ENCODE results near the gene EIF1B. TPM values are rescaled to one million over a fixed set of nuclear protein-coding genes. Genes with fewer than 3 reads are reported as not detected.

Gene EIF1B
- total and polyA plus RNA-seq, 2 of the 13 experiments (the other 11 are each of a cell fraction or from before 2014, with no cell fraction given) = 12.7 to 29.1 TPM

DNA sequence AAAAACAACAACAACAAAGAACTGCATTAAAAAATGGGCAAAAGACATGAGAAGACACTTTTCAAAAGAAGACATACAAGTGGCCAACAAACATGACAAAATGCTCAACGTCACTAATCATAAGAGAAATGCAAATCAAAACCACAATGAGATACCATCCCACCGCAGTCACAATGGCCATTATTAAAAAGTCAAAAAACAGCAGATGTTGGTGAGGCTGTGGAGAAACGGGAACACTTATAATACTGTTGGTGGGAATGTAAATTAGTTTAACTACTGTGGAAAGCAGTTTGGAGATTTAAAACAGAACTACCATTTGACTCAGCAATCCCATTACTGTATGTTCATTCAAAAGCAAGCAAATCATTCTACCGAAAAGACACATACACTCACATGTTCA is 15.1 kb downstream of the EIF1B start:
- Histone ChIP-seq H4K20me1 (ENCODE audit: insufficient read depth, low read length) (no peaks in the 10 kb centered on the region), H3K36me3 (replicated peaks in 1 of 2; ENCODE audit: control insufficient read depth in 1 of 2, insufficient read depth in 2 of 2, low read length in 2 of 2) (no peaks in the 10 kb centered on the region), H3K4me1 (ENCODE audit: insufficient read depth, low read length) (peaks cover 10% of the 10 kb centered on the region; the same call in 1 of the 2 replicates), H3K9ac (ENCODE audit: insufficient read depth, low read depth, low read length) (no peak overlapping the region), H3K27me3 (ENCODE audit: control insufficient read depth in 1 of 2, insufficient read depth in 2 of 2, low read length in 2 of 2) (no peaks in the 10 kb centered on the region; a peak in 1 of 5 replicates), H3K9me3 (ENCODE audit: low read length) (no peaks in the 10 kb centered on the region), H2AFZ (ENCODE audit: low read length) (no peak overlapping the region), H3K79me2 (ENCODE audit: insufficient read depth, low read length) (no peaks in the 10 kb centered on the region), H3K27ac (ENCODE audit: extremely low read length, insufficient read depth, low read length) (no peak overlapping the region), H3K4me3 (replicated peaks in 1 of 3; ENCODE audit: insufficient read depth in 1 of 3, low read depth in 2 of 3, low read length in 3 of 3) (no peak overlapping the region), H3K4me2 (ENCODE audit: low read depth, low read length) (no peak overlapping the region)
- no TSS peak for BruUV-seq (replicated peaks)
- ATAC-seq (no peak), DNase-seq (ENCODE audit: low spot score) (no peak), FAIRE-seq (no peak)
- in situ Hi-C loops (cut with HindIII; ENCODE audit: extremely low pct_ligation_motif_present, low pct_unique_long_range_greater_than_20kb) (loop anchor here (10.0 kb wide), 1 partner anchor 1550 kb away; no protein-coding TSS in a partner anchor), intact Hi-C loops (cut with micrococcal nuclease; ENCODE audit: unreplicated experiment) (loop anchor here (5.0 kb wide), 1 partner anchor 183 kb away; the partner anchor contains the start of gene ZNF620)
- ChIA-PET CTCF (ENCODE audit: low intra/inter-chr PET ratio, low total read pairs) (no interaction called here), POLR2A (no interaction called here)
- WGBS (ENCODE audit: low lambda C conversion rate) = 17% methylated on average over 4 of the region's 4 CpGs
- TF ChIP-seq ZNF839 (CRISPR knock-in tag; IDR thresholded peaks at IDR 0.05; ENCODE audit: borderline replicate concordance) (no peak), MTA3 (CRISPR knock-in tag; IDR thresholded peaks at IDR 0.05) (no peak), NR2C2 (CRISPR knock-in tag; IDR thresholded peaks at IDR 0.05; ENCODE audit: borderline replicate concordance) (no peak), KDM6A (CRISPR knock-in tag; IDR thresholded peaks at IDR 0.05; ENCODE audit: low read depth) (no peak), ZNF235 (CRISPR knock-in tag; IDR thresholded peaks at IDR 0.05; ENCODE audit: borderline replicate concordance) (no peak), KDM1A (CRISPR knock-in tag; IDR thresholded peaks at IDR 0.05) (no peak), ZNF121 (CRISPR knock-in tag; IDR thresholded peaks at IDR 0.05) (no peak)
- TF ChIP-seq, protein P1, sequence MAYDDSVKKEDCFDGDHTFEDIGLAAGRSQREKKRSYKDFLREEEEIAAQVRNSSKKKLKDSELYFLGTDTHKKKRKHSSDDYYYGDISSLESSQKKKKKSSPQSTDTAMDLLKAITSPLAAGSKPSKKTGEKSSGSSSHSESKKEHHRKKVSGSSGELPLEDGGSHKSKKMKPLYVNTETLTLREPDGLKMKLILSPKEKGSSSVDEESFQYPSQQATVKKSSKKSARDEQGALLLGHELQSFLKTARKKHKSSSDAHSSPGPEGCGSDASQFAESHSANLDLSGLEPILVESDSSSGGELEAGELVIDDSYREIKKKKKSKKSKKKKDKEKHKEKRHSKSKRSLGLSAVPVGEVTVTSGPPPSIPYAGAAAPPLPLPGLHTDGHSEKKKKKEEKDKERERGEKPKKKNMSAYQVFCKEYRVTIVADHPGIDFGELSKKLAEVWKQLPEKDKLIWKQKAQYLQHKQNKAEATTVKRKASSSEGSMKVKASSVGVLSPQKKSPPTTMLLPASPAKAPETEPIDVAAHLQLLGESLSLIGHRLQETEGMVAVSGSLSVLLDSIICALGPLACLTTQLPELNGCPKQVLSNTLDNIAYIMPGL (CRISPR knock-in tag; IDR thresholded peaks at IDR 0.05; ENCODE audit: borderline replicate concordance in 1 of 2, low read depth in 1 of 2) = no peak
- TF ChIP-seq, protein P2, sequence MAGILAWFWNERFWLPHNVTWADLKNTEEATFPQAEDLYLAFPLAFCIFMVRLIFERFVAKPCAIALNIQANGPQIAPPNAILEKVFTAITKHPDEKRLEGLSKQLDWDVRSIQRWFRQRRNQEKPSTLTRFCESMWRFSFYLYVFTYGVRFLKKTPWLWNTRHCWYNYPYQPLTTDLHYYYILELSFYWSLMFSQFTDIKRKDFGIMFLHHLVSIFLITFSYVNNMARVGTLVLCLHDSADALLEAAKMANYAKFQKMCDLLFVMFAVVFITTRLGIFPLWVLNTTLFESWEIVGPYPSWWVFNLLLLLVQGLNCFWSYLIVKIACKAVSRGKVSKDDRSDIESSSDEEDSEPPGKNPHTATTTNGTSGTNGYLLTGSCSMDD (CRISPR knock-in tag; IDR thresholded peaks at IDR 0.05) = no peak
- TF ChIP-seq, protein P3, sequence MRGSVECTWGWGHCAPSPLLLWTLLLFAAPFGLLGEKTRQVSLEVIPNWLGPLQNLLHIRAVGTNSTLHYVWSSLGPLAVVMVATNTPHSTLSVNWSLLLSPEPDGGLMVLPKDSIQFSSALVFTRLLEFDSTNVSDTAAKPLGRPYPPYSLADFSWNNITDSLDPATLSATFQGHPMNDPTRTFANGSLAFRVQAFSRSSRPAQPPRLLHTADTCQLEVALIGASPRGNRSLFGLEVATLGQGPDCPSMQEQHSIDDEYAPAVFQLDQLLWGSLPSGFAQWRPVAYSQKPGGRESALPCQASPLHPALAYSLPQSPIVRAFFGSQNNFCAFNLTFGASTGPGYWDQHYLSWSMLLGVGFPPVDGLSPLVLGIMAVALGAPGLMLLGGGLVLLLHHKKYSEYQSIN (CRISPR knock-in tag; IDR thresholded peaks at IDR 0.05; ENCODE audit: borderline replicate concordance) = no peak
- TF ChIP-seq, protein P4, sequence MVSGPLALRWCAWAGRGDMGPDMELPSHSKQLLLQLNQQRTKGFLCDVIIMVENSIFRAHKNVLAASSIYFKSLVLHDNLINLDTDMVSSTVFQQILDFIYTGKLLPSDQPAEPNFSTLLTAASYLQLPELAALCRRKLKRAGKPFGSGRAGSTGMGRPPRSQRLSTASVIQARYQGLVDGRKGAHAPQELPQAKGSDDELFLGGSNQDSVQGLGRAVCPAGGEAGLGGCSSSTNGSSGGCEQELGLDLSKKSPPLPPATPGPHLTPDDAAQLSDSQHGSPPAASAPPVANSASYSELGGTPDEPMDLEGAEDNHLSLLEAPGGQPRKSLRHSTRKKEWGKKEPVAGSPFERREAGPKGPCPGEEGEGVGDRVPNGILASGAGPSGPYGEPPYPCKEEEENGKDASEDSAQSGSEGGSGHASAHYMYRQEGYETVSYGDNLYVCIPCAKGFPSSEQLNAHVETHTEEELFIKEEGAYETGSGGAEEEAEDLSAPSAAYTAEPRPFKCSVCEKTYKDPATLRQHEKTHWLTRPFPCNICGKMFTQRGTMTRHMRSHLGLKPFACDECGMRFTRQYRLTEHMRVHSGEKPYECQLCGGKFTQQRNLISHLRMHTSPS (CRISPR knock-in tag; IDR thresholded peaks at IDR 0.05; ENCODE audit: low read depth) = no peak

Measured in HepG2 (cell line).